Measurements from ENCODE around the gene ACSL6. TPM values are rescaled to one million over a fixed set of nuclear protein-coding genes. Genes with fewer than 3 reads are reported as not detected.

The ACSL6 gene
- total RNA-seq, 2 donors from 2014 or later: 0.04 to 0.73 TPM

DNA sequence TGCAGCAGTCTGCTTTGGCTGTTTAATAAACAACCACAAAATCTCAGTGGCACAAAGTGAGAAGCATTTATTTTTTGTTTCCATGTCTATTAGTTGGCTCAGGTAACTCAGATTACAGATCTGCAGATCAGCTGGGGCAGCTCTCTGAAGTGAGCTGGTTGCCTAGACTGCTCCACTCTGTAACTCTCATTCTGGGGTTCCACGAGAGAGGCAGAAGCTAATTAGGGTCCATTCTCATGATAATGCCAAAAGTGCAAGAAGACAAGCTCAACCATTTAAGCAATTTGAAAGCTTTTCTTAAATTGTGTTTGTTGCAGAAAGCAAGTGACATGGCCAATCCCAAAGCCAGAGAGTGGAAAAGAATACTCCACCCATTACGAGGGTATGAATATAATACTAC is 79.2 kb downstream of the ACSL6 start:
- Mint-ChIP-seq H3K36me3 (ENCODE audit: low read depth) (no peaks in the 10 kb centered on the region), H3K27ac (no peak overlapping the region), H3K4me1 (peaks cover 2% of the 10 kb centered on the region), H3K27me3 (ENCODE audit: insufficient read depth) (no peaks in the 10 kb centered on the region), H3K9me3 (peaks cover 20% of the 10 kb centered on the region), H3K4me3 (no peak overlapping the region)
- Histone ChIP-seq H3K9me3 (ENCODE audit: control insufficient read depth, low read length) (peaks cover 7% of the 10 kb centered on the region), H3K27ac (ENCODE audit: low read depth, low read length) (no peak overlapping the region), H3K4me1 (ENCODE audit: control insufficient read depth, insufficient read depth, low read length) (no peaks in the 10 kb centered on the region), H3K4me3 (ENCODE audit: low read length) (no peak overlapping the region), H3K9ac (ENCODE audit: extremely low read depth, low read length, poor library complexity, severe bottlenecking) (no peak overlapping the region), H3K27me3 (ENCODE audit: control insufficient read depth, insufficient read depth, low read length, poor library complexity, severe bottlenecking) (no peaks in the 10 kb centered on the region), H3K36me3 (ENCODE audit: control insufficient read depth, insufficient read depth, low read length) (no peaks in the 10 kb centered on the region)
- no peak for DNase-seq
- TF ChIP-seq, protein P1, sequence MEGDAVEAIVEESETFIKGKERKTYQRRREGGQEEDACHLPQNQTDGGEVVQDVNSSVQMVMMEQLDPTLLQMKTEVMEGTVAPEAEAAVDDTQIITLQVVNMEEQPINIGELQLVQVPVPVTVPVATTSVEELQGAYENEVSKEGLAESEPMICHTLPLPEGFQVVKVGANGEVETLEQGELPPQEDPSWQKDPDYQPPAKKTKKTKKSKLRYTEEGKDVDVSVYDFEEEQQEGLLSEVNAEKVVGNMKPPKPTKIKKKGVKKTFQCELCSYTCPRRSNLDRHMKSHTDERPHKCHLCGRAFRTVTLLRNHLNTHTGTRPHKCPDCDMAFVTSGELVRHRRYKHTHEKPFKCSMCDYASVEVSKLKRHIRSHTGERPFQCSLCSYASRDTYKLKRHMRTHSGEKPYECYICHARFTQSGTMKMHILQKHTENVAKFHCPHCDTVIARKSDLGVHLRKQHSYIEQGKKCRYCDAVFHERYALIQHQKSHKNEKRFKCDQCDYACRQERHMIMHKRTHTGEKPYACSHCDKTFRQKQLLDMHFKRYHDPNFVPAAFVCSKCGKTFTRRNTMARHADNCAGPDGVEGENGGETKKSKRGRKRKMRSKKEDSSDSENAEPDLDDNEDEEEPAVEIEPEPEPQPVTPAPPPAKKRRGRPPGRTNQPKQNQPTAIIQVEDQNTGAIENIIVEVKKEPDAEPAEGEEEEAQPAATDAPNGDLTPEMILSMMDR (conservative IDR thresholded peaks at IDR 0.05): no peak
- 37 to 55% methylated on average over 2 of the region's 2 CpGs for WGBS, 2 experiments (ENCODE audit: insufficient coverage in 1 of 2, insufficient read length in 1 of 2)

DNA sequence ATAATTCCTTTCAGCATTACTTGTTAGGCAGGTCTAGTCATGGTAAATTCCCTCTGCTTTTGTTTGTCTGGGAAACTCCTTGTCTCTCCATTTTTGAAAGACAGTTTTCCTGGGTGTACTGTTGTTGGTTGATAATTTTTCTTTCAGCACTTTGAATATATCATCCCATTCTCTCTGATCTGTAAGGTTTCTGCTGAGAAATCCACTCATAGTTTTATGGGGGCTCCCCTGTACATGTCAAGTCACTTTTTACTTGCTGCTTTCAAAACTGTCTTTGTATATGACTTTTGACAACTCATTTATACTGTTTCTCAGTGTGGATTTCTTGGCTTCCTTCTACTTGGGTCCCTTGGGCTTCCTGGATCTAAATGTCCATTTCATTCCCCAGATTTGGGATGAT is 82.5 kb downstream of the ACSL6 start:
- H3K9ac ChIP-seq (ENCODE audit: extremely low read depth, low read length, poor library complexity, severe bottlenecking): no peak overlapping the region
- TF ChIP-seq, protein P1 (conservative IDR thresholded peaks at IDR 0.05): no peak
- Mint-ChIP-seq H3K4me1 (peaks cover 2% of the 10 kb centered on the region), H3K4me3 (no peak overlapping the region), H3K36me3 (ENCODE audit: low read depth) (no peaks in the 10 kb centered on the region), H3K27ac (no peak overlapping the region), H3K9me3 (peaks cover 28% of the 10 kb centered on the region), H3K27me3 (ENCODE audit: insufficient read depth) (no peaks in the 10 kb centered on the region)
- no peak overlapping the region for H3K4me3 ChIP-seq (ENCODE audit: low read length)
- H3K4me1 ChIP-seq (ENCODE audit: control insufficient read depth, insufficient read depth, low read length): no peaks in the 10 kb centered on the region
- no peaks in the 10 kb centered on the region for H3K36me3 ChIP-seq (ENCODE audit: control insufficient read depth, insufficient read depth, low read length)
- no peak overlapping the region for H3K27ac ChIP-seq (ENCODE audit: low read depth, low read length)
- H3K27me3 ChIP-seq (ENCODE audit: control insufficient read depth, insufficient read depth, low read length, poor library complexity, severe bottlenecking): no peaks in the 10 kb centered on the region
- DNase-seq: no peak
- peaks cover 12% of the 10 kb centered on the region for H3K9me3 ChIP-seq (ENCODE audit: control insufficient read depth, low read length)

DNA sequence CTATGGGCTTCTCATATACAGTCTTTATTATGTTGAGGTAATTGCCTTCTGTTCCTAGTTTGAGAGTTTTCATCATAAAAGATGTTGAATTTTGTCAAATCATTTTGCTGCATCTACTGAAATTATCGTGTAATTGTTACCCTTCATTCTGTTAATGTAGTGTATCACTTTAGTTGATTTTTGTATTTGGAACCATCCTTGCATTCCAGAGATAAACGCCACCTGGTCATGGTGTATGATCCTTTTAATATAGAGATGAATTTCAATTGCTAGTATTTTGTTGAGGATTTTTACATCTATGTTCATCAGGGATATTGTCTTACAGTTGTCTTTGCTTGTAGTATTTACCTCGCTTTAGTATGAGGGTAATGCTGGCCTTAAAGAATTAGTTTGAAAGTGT is 85.3 kb downstream of the ACSL6 start:
- TF ChIP-seq, protein P1 (conservative IDR thresholded peaks at IDR 0.05): no peak
- H3K9me3 Mint-ChIP-seq: peaks cover 28% of the 10 kb centered on the region
- DNase-seq: no peak
- H3K36me3 Mint-ChIP-seq (ENCODE audit: low read depth): no peaks in the 10 kb centered on the region
- Histone ChIP-seq H3K27ac (ENCODE audit: low read depth, low read length) (no peak overlapping the region), H3K4me1 (ENCODE audit: control insufficient read depth, insufficient read depth, low read length) (no peaks in the 10 kb centered on the region), H3K27me3 (ENCODE audit: control insufficient read depth, insufficient read depth, low read length, poor library complexity, severe bottlenecking) (no peaks in the 10 kb centered on the region), H3K36me3 (ENCODE audit: control insufficient read depth, insufficient read depth, low read length) (no peaks in the 10 kb centered on the region), H3K4me3 (ENCODE audit: low read length) (no peak overlapping the region), H3K9me3 (ENCODE audit: control insufficient read depth, low read length) (peaks cover 12% of the 10 kb centered on the region), H3K9ac (ENCODE audit: extremely low read depth, low read length, poor library complexity, severe bottlenecking) (no peak overlapping the region)
- no peaks in the 10 kb centered on the region for H3K4me1 Mint-ChIP-seq
- 73 to 80% methylated on average over 3 of the region's 3 CpGs for WGBS, 2 experiments (ENCODE audit: insufficient coverage in 1 of 2, insufficient read length in 1 of 2)
- H3K27me3 Mint-ChIP-seq (ENCODE audit: insufficient read depth): no peaks in the 10 kb centered on the region
- no peak overlapping the region for H3K4me3 Mint-ChIP-seq
- H3K27ac Mint-ChIP-seq: no peak overlapping the region

Data from endodermal cell (in vitro differentiated cells).